GOT3 (cell line): ENCODE data around the gene ZDHHC3.
"Not testable (repeated sequence)": the region's sequence is repeated elsewhere in the genome, so short reads cannot be mapped to it uniquely, and the experiment has no call there.

Source experiments
- DNase-seq: peaks from one replicate; lab custom pipeline; 2025; ENCODE audit warnings: mixed read lengths; lab: John Stamatoyannopoulos, UW

ZDHHC3 gene

GRCh38 chr3:44963571-44964325 is 12.2 kb downstream of the ZDHHC3 start:
- no peak for DNase-seq

- DNase-seq, result no peak
Measured at GRCh38 chr3:44962621-44963393, 13.2 kb downstream of the ZDHHC3 start.

- no peak for DNase-seq
Measured at GRCh38 chr3:44961888-44962287, 14.1 kb downstream of the ZDHHC3 start.

- no peak for DNase-seq
Measured at GRCh38 chr3:44960387-44961026, 15.5 kb downstream of the ZDHHC3 start.

- no peak for DNase-seq
Measured at GRCh38 chr3:44958386-44958785, 17.6 kb downstream of the ZDHHC3 start.

GRCh38 chr3:44957986-44958385 is 18.0 kb downstream of the ZDHHC3 start:
- DNase-seq, result no peak

GRCh38 chr3:44955917-44956316 is 20.1 kb downstream of the ZDHHC3 start:
- no peak for DNase-seq

- DNase-seq, result no peak
Measured at GRCh38 chr3:44954962-44955361, 21.0 kb downstream of the ZDHHC3 start.

GRCh38 chr3:44954304-44954703 is 21.7 kb downstream of the ZDHHC3 start:
- DNase-seq, result no peak

GRCh38 chr3:44952689-44953088 is 23.3 kb downstream of the ZDHHC3 start:
- no peak for DNase-seq

- no peak for DNase-seq
Measured at GRCh38 chr3:44950275-44950734, 25.7 kb downstream of the ZDHHC3 start.

- not testable (repeated sequence) for DNase-seq
Measured at GRCh38 chr3:44949770-44950169, 26.2 kb downstream of the ZDHHC3 start.

GRCh38 chr3:44948239-44948638 is 27.7 kb downstream of the ZDHHC3 start:
- DNase-seq, result no peak

GRCh38 chr3:44942202-44942921 is 33.6 kb downstream of the ZDHHC3 start:
- no peak for DNase-seq

GRCh38 chr3:44939581-44940036 is 36.4 kb downstream of the ZDHHC3 start:
- DNase-seq, result no peak

GRCh38 chr3:44932986-44933944 is 42.7 kb downstream of the ZDHHC3 start:
- DNase-seq, result no peak

- DNase-seq, result no peak
Measured at GRCh38 chr3:44932271-44932670, 43.7 kb downstream of the ZDHHC3 start.

- no peak for DNase-seq
Measured at GRCh38 chr3:44931791-44932190, 44.2 kb downstream of the ZDHHC3 start.

- no peak for DNase-seq
Measured at GRCh38 chr3:44930911-44931310, 45.1 kb downstream of the ZDHHC3 start.

GRCh38 chr3:44929782-44930181 is 46.2 kb downstream of the ZDHHC3 start:
- DNase-seq, result no peak

- DNase-seq, result no peak
Measured at GRCh38 chr3:44927371-44927770, 48.6 kb downstream of the ZDHHC3 start.
